Dedifferentiated amniotic fluid mesenchymal stem cell (primary cell): ENCODE results near the gene DNM1.

Source experiments
- DNase-seq: peaks from one replicate; pipeline ENCODE4 v3.0.0-alpha.2; 2016; ENCODE audit errors: extremely low spot score

The DNM1 gene

DNA sequence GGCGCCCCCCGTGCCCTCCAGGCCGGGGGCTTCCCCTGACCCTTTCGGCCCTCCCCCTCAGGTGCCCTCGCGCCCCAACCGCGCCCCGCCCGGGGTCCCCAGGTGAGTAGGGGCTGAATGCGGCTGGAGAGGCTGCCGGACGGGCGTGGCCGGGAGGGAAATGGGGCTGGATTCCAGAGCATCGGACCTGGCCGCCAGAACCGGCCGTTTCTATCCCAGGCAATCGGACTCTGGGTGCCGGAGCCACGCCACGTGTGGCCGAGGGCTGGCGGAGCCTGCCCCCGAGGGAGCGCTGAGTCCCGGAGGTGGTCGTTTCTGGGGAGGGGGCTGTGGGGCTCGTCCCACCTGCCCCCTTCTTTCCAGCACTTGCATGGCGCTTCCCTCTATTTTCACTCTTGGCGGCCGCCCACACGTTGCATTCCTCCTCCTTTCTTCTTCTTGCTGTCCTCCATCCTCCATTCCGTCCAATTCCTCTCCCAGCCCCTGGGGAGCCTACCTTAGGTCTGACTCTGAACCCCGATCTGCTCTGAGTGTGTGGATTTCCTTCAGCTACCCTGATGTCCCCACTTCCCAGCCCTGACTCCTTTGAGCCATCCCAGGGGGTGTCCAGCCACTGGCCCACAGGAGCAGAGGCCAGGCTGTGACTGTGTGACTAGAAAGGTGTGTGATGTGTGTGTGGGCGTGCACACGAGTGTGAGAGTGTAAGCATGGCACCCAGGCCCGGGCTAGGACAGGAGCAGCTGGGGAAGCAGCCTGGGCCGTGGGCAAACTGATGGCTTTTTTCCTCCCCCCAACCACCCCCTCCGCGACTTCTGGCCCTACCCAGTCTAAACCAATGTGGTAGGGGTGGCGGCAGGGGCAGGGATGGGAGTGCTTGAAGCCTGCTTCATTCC, 47.9 kb downstream of the DNM1 start:
- DNase-seq = no peak

- no peak for DNase-seq
Observed at GRCh38 chr9:128251732-128252100, 48.5 kb downstream of the DNM1 start.

DNA sequence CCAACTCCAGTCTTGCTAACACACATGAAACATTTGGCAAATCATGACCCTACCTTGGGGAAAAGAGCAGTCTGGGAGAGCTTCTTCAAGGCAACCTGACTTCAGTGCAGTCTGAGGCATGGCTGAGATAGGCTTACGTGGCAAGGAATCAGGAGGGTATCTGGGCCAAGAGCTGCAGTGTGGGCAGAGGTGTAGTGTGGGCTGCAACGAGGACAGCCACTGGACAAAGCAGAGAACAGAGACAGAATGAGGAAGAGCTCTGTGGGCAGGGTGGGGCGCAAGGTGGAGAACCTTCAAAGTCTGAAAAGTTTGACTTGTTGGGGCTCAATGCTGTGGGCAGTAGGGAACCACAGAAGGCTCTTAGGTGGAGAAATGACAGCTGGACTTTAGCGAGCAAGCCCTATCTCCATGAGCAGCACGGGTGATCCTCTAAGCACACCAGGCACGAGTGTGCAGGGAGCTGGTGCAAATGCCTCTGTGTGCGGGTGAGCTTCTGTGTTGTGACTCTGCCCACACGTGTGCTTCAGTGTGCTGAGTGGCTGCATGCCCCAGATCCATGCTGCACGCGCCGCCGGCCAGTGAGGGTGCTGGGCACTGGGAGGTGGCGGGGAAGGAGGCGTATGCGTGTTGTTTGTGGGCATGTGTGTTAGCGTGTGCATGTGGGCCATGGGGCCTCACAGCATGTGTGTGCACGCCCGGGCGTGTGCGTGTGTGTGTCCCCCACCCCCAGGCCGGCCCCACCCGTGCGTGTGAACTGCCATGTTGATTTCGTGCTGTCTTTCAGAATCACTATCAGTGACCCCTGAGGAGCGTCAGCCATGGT, 49.3 kb downstream of the DNM1 start:
- DNase-seq = no peak

- DNase-seq = no peak
Observed at GRCh38 chr9:128253140-128253990, 50.2 kb downstream of the DNM1 start.

GRCh38 chr9:128253991-128254346, 50.8 kb downstream of the DNM1 start:
- no peak for DNase-seq

GRCh38 chr9:128254362-128254761, 51.2 kb downstream of the DNM1 start:
- no peak for DNase-seq

GRCh38 chr9:128254855-128255759, 51.9 kb downstream of the DNM1 start:
- peak; percentile 34 for DNase-seq

- no peak for DNase-seq
Observed at GRCh38 chr9:128257086-128257825, 54.1 kb downstream of the DNM1 start.

- DNase-seq = no peak
Observed at GRCh38 chr9:128257907-128258306, 54.7 kb downstream of the DNM1 start.

GRCh38 chr9:128258326-128258725, 55.1 kb downstream of the DNM1 start:
- no peak for DNase-seq

- DNase-seq = no peak
Observed at GRCh38 chr9:128259156-128259555, 56.0 kb downstream of the DNM1 start.

GRCh38 chr9:128260340-128260739, 57.2 kb downstream of the DNM1 start:
- DNase-seq = no peak

DNA sequence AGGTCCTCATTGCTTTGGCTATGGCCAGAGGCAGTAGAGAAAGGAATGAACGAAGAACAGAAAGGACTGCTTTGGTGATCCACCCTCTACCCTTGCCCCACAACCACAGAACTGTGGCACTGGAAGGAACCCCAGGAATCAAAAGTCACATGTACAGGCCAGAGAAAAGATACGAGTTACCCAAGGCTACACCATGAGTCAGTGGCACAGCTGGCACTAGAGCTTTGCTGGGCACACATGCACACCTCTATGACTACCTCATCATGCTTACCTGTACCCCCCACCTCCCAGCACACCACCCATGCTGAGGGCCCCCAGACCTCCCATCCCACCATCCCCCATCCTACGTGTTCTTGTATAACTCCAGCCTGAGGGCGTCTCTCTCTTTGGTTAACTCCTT, 59.5 kb downstream of the DNM1 start:
- DNase-seq = no peak

DNA sequence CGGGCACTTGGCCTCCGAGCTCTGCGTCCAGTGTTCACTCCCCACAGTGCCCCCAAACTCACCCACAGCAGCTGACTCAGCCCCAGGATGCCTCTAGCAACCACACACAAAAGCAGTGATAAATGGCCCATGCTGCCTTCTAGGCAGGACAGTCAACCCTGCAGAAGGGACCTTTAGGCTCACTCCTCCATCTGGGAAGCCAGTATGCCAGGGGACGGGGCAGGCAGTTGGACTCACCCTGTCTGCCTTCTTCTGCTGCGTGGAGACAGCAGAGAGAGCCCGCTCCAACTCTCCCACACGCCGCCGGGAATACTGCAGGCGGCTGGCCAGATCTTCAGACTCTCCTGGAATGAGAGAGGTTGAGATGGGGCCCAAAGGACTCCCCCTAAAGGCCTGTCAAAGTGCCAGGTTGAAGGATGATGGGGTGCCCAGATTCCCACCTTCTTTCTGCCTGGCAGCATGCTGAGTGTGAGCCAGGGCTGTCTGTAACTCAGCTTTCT, 62.2 kb downstream of the DNM1 start:
- DNase-seq = no peak

GRCh38 chr9:128266868-128267590, 63.9 kb downstream of the DNM1 start:
- DNase-seq = no peak

- no peak for DNase-seq
Observed at GRCh38 chr9:128271112-128271511, 67.9 kb downstream of the DNM1 start.

- DNase-seq = no peak
Observed at GRCh38 chr9:128271512-128271911, 68.3 kb downstream of the DNM1 start.

GRCh38 chr9:128274245-128274644, 71.1 kb downstream of the DNM1 start:
- DNase-seq = no peak

- peak; percentile 63 for DNase-seq
Observed at GRCh38 chr9:128275198-128276007, 72.2 kb downstream of the DNM1 start, which contains the start of gene GOLGA2. GOLGA2 (minus strand) TSS chr9:128276007; CDS start chr9:128275976, 31 bp downstream.
